Endothelial cell of umbilical vein (primary cell): ENCODE data around the gene SPOUT1. TPM values are rescaled to one million over a fixed set of nuclear protein-coding genes. Genes with fewer than 3 reads are reported as not detected.

Experiments
- BruUV-seq: library from RNA; stranded (reverse); fragments of 400-500 nt; replicated peaks from 2 replicates; lab custom pipeline; 2021; lab: Mats Ljungman, UMichigan
- CTCF ChIA-PET: fragments of 300-600, 350-600 bp; sonication (Branson Sonifier 250); formaldehyde crosslinking; loops from one replicate; lab custom pipeline; 2021; ENCODE audit warnings: antibody characterized with exemption, inconsistent platforms; lab: Charles Lee
- POLR2A ChIA-PET: fragments of 300-600, 350-600 bp; sonication (Branson Sonifier 250); formaldehyde crosslinking; loops from one replicate; lab custom pipeline; 2021; ENCODE audit warnings: antibody characterized with exemption, inconsistent platforms; lab: Charles Lee
- DNase-seq: peaks from one replicate; pipeline ENCODE4 v3.0.0-alpha.2; 2011; ENCODE audit warnings: low read depth, low spot score
- FAIRE-seq: peaks from 2 replicates; lab custom pipeline; 2011; peaks lifted over from hg19 to GRCh38; lab: Jason Lieb, UNC
- H2AFZ ChIP-seq: 2 replicates; pipeline ENCODE4 v1.6.0; 2012; ENCODE audit warnings: low read depth, low read length, control low read depth, inconsistent platforms
- H3K27ac ChIP-seq: 2 replicates; pipeline ENCODE4 v1.5.1; 2011; ENCODE audit warnings: low read depth, mild to moderate bottlenecking, control low read depth, low read length, moderate library complexity; ENCODE audit not compliant: insufficient read depth
- H3K27me3 ChIP-seq, 2 experiments: 2 replicates each; pipeline versions ENCODE4 v1.6.0 to v1.6.1; 2011; ENCODE audit warnings: low read length in 2 of 2, mixed read lengths in 1 of 2; ENCODE audit not compliant: control insufficient read depth in 2 of 2, insufficient read depth in 2 of 2
- H3K36me3 ChIP-seq, 2 experiments: 2 replicates in 1 of 2; 3 replicates in 1 of 2; pipeline ENCODE4 v1.5.1; 2011; ENCODE audit warnings: low read length in 2 of 2, mild to moderate bottlenecking in 1 of 2, moderate library complexity in 1 of 2; ENCODE audit not compliant: control insufficient read depth in 2 of 2, insufficient read depth in 2 of 2; ENCODE audit errors: extremely low read depth in 1 of 2
- H3K4me1 ChIP-seq: 3 replicates; pipeline ENCODE4 v1.5.1; 2011; ENCODE audit warnings: mild to moderate bottlenecking, low read length; ENCODE audit not compliant: control insufficient read depth, insufficient read depth; ENCODE audit errors: extremely low read depth
- H3K4me2 ChIP-seq: 2 replicates; pipeline ENCODE4 v1.6.1; 2011; ENCODE audit warnings: low read length, control low read depth, mixed read lengths; ENCODE audit not compliant: insufficient read depth
- H3K4me3 ChIP-seq, 3 experiments: fragments of 200-600 bp in 1 of 3; sonication (generic), shearing (Covaris generic) in 1 of 3; replicated peaks in 1 of 3; 2 replicates each; pipeline ENCODE4 v1.5.1; 2011 to 2016; ENCODE audit warnings: control low read depth in 3 of 3, low read length in 3 of 3, mild to moderate bottlenecking in 2 of 3, inconsistent platforms in 1 of 3, low read depth in 1 of 3, moderate library complexity in 1 of 3; ENCODE audit not compliant: insufficient read depth in 1 of 3
- H3K79me2 ChIP-seq: 2 replicates; pipeline ENCODE4 v1.6.0; 2012; ENCODE audit warnings: low read length, inconsistent platforms; ENCODE audit not compliant: control insufficient read depth, insufficient read depth
- H3K9ac ChIP-seq: replicated peaks from 2 replicates; pipeline ENCODE3; 2011; ENCODE audit warnings: low read length, control low read depth; ENCODE audit not compliant: insufficient read depth; ENCODE audit errors: extremely low read depth
- H3K9me1 ChIP-seq: replicated peaks from 3 replicates; pipeline ENCODE4 v1.6.0; 2011; ENCODE audit warnings: mild to moderate bottlenecking, low read length; ENCODE audit not compliant: control insufficient read depth, insufficient read depth; ENCODE audit errors: extremely low read depth
- H3K9me3 ChIP-seq: replicated peaks from 2 replicates; pipeline ENCODE4 v1.5.1; 2012; ENCODE audit warnings: low read length, inconsistent platforms; ENCODE audit not compliant: control insufficient read depth, insufficient read depth
- H4K20me1 ChIP-seq: replicated peaks from 2 replicates; pipeline ENCODE3; 2011; ENCODE audit warnings: mild to moderate bottlenecking, low read length; ENCODE audit not compliant: control insufficient read depth, insufficient read depth; ENCODE audit errors: extremely low read depth
- EZH2 ChIP-seq: IDR thresholded peaks from 2 replicates; pipeline ENCODE4 v1.6.1; 2012; ENCODE audit warnings: borderline replicate concordance, low read depth, mild to moderate bottlenecking, moderate library complexity, low read length, inconsistent platforms; ENCODE audit not compliant: severe bottlenecking
- GATA2 ChIP-seq: IDR thresholded peaks from 2 replicates; pipeline ENCODE4 v1.7.0; 2011; ENCODE audit warnings: low read depth, mild to moderate bottlenecking, moderate library complexity, mixed read lengths, low read length; ENCODE audit not compliant: insufficient read length, insufficient read depth
- JUN ChIP-seq: IDR thresholded peaks from 2 replicates; pipeline ENCODE4 v1.6.1; 2011; ENCODE audit warnings: borderline replicate concordance, low read depth; ENCODE audit not compliant: insufficient read length, insufficient read depth
- MYC ChIP-seq: IDR thresholded peaks from one replicate; pipeline ENCODE4 v1.6.1; 2011; ENCODE audit warnings: mild to moderate bottlenecking, low read depth, low read length
- POLR2A ChIP-seq: IDR thresholded peaks from 2 replicates; pipeline ENCODE4 v1.6.1; 2012; ENCODE audit warnings: low read depth, mild to moderate bottlenecking, control low read depth, low read length
- POLR2AphosphoS5 ChIP-seq: IDR thresholded peaks from 2 replicates; pipeline ENCODE4 v1.6.1; 2012; ENCODE audit warnings: low read depth, mild to moderate bottlenecking, control low read depth, low read length, moderate library complexity; ENCODE audit not compliant: insufficient read depth
- dilution Hi-C: fragments of 300-500 bp; cut with MboI; formaldehyde crosslinking; loops from one replicate; pipeline ENCODE4 v1.15.0; 2019; ENCODE audit warnings: low sequenced_read_pairs; ENCODE audit not compliant: extremely low pct_ligation_motif_present
- intact Hi-C: fragments of 100-400 bp; cut with micrococcal nuclease; formaldehyde crosslinking; loops from one replicate; pipeline ENCODE4 v1.10.0; 2022
- polyA plus RNA-seq, 4 experiments: library from polyadenylated mRNA; depleted of rRNA in 3 of 4; stranded (reverse) in 3 of 4; unstranded in 1 of 4; fragments of >200 nt; gene quantifications; 2 replicates each; pipeline versions ENCODE4 v1.2.1 to v1.2.3, GENCODE V29; 2011 to 2012; ENCODE audit warnings: missing spikeins in 1 of 4
- total RNA-seq: library from RNA; stranded (reverse); gene quantifications from 2 replicates; pipeline ENCODE4 v1.2.3, GENCODE V29; 2021
- TF ChIP-seq, protein P1 (sequence below), 2 donors: IDR thresholded peaks; 1 replicate in 1 of 2; 2 replicates in 1 of 2; pipeline ENCODE4 v1.5.1; 2011; ENCODE audit warnings: low read length in 2 of 2, mild to moderate bottlenecking in 2 of 2, moderate library complexity in 2 of 2, control low read depth in 1 of 2, inconsistent platforms in 1 of 2, low read depth in 1 of 2; ENCODE audit not compliant: insufficient read depth in 1 of 2; ENCODE audit errors: extremely low read depth in 1 of 2

The SPOUT1 gene
- total and polyA plus RNA-seq, 2 donors (not counting 3 experiments of a cell fraction or from before 2014, with no cell fraction given): 50.4 to 51.6 TPM

DNA sequence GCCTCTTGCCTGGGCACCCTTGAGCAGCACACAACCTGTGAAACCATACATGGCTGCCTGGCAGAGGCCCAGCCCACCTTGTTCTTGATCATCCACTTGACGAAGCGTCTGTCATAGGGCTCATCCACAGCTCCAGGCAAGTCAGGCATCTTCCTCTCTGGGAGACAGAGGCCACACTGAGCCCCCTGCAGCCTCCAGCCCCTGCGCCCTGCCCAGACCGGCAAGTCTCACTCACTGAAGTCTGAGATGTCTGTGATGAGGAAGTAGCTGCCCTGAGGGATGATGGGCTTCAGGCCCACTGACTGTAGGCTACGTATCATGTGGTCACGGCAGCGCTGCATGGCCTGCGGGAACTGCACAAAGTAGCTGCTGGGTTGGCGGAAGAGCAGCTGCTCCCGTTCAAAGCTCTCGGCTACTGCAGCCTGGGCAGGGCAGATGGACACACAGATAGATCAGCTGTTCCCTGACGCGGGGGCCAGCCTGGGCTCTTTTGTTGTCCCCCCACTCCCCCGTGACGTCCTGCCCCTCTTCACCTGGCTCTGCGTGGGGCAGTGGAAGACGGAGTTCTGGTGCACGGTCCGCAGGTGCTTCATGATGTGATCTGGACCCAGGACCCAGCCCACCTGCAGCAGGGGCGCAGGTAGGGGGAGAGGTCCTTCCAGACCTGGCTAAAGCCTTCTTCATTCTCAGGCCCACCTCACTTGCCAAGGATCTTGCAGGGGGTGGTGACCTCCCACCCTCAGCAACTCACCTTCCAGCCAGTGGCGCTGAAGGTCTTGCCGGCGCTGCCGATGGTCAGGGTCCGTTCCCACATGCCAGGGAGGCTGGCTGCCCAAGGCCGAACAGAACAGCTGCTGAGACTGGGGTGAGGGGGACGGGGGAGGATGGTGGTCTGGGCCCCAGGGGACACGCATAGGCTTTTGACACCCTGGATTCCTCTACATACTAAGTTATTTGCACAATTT is 5.9 kb upstream of the SPOUT1 start:
- POLR2A ChIA-PET: no interaction called here
- Histone ChIP-seq H3K79me2 (no peaks in the 10 kb centered on the region), H3K27me3 (no peaks in the 10 kb centered on the region), H3K27ac (no peak overlapping the region), H3K36me3 (no peaks in the 10 kb centered on the region), H3K9ac (no peak overlapping the region), H3K9me3 (no peaks in the 10 kb centered on the region), H3K4me1 (no peaks in the 10 kb centered on the region), H4K20me1 (no peaks in the 10 kb centered on the region), H3K9me1 (no peaks in the 10 kb centered on the region), H2AFZ (no peak overlapping the region), H3K4me3 (no peak overlapping the region), H3K4me2 (no peak overlapping the region)
- dilution Hi-C loops (no loop called here), intact Hi-C loops (no loop called here)
- CTCF ChIA-PET: no interaction called here
- no TSS peak for BruUV-seq
- TF ChIP-seq, protein P1, sequence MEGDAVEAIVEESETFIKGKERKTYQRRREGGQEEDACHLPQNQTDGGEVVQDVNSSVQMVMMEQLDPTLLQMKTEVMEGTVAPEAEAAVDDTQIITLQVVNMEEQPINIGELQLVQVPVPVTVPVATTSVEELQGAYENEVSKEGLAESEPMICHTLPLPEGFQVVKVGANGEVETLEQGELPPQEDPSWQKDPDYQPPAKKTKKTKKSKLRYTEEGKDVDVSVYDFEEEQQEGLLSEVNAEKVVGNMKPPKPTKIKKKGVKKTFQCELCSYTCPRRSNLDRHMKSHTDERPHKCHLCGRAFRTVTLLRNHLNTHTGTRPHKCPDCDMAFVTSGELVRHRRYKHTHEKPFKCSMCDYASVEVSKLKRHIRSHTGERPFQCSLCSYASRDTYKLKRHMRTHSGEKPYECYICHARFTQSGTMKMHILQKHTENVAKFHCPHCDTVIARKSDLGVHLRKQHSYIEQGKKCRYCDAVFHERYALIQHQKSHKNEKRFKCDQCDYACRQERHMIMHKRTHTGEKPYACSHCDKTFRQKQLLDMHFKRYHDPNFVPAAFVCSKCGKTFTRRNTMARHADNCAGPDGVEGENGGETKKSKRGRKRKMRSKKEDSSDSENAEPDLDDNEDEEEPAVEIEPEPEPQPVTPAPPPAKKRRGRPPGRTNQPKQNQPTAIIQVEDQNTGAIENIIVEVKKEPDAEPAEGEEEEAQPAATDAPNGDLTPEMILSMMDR (IDR thresholded peaks at IDR 0.05; ENCODE audit: extremely low read depth in 1 of 2, insufficient read depth in 1 of 2, low read depth in 1 of 2, low read length in 2 of 2): no peak
- TF ChIP-seq POLR2A (no peak), POLR2AphosphoS5 (no peak), JUN (no peak), EZH2 (no peak), MYC (no peak), GATA2 (no peak)
- no peak for FAIRE-seq
- DNase-seq: no peak
